HS-5 (cell line): ENCODE data around the gene KRTAP12-1.
"Not testable (repeated sequence)": the region's sequence is repeated elsewhere in the genome, so short reads cannot be mapped to it uniquely, and the experiment has no call there.

Experiments used
- DNase-seq: peaks from one replicate; pipeline ENCODE4 v3.0.0-alpha.2; 2012; ENCODE audit warnings: low read depth

KRTAP12-1 gene

GRCh38 chr21:44644878-44645277 lies 37.1 kb downstream of the KRTAP12-1 start:
- DNase-seq, result no peak

- DNase-seq, result no peak
Measured at GRCh38 chr21:44643741-44644310, 38.1 kb downstream of the KRTAP12-1 start.

- no peak for DNase-seq
Measured at GRCh38 chr21:44640761-44641160, 41.2 kb downstream of the KRTAP12-1 start.

- no peak for DNase-seq
Measured at GRCh38 chr21:44639331-44639655, 42.7 kb downstream of the KRTAP12-1 start.

DNA sequence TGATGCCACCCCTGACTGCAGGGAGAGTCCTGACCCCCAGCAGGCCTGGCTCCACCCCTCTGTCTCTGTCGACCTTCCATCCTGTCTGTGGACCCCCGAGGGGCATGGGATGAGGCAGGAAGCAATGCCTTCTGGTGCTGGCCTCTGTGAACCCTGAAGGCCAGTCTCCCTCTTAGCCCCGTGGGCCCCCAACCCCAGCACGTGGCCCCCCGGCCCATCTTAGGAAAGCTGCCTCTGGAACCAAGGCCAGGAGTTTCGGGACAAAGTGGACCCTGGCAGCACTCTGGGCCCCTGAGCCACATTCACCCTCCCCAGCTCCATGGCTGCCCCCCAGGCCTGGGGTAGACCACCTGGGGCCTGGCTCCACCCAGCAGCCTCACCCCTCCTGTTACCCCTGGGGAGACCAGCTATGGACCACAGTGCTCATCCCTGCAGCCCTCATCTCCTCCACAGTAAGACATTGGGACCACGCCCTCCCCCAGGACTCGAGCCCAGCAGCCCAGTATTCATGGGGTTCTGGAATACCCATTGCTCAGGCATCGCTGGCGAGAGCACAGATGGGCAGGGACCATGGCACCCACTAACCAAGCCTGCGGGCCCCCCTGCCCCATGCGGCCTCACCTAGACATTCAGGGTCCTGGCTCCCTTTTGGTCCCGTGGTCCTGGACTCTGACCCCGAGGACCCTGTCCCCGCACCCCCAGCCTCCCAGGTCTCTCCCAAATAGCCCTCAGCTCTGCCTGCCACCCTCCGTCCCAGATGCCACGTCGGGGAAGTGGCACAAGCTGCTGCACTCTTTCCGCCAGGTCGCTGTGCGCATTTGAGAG lies 43.2 kb downstream of the KRTAP12-1 start:
- not testable (repeated sequence) for DNase-seq

GRCh38 chr21:44637851-44638348 lies 44.1 kb downstream of the KRTAP12-1 start:
- DNase-seq, result not testable (repeated sequence)

DNA sequence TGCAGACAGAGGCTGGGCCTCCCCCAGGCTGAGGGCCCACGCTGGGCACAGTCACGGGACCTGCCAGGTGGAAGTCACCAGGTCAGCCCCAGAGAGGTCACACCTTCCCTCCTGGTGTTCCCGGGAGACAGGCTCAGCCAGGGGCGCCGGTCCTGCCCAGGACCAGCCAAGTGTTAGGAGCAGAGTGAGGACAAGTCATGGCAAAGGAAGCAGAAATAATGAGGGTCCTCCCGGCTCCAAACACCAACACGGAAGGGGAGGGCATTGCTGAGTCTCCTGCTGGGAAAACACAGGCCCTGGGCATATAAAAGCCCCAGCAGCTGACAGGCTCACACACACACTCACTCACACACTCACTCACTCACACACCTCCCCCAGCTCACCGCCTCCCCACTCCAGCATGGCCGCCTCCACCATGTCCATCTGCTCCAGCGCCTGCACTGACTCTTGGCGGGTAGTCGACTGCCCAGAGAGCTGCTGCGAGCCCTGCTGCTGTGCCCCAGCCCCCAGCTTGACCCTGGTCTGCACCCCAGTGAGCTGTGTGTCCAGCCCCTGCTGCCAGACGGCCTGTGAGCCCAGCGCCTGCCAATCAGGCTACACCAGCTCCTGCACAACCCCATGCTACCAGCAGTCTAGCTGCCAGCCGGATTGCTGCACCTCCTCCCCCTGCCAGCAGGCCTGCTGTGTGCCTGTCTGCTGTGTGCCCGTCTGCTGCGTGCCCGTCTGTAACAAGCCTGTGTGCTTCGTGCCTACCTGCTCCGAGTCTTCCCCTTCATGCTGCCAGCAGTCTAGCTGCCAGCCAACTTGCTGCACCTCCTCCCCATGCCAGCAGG lies 44.7 kb downstream of the KRTAP12-1 start, which contains the start of gene KRTAP10-10:
Gene KRTAP10-10 (plus strand): TSS at position 339 of the 833 bp plus-strand sequence. CDS start 62 bp downstream, at position 401.
- DNase-seq, result no peak

GRCh38 chr21:44636209-44637017 lies 45.5 kb downstream of the KRTAP12-1 start:
- no peak for DNase-seq

DNA sequence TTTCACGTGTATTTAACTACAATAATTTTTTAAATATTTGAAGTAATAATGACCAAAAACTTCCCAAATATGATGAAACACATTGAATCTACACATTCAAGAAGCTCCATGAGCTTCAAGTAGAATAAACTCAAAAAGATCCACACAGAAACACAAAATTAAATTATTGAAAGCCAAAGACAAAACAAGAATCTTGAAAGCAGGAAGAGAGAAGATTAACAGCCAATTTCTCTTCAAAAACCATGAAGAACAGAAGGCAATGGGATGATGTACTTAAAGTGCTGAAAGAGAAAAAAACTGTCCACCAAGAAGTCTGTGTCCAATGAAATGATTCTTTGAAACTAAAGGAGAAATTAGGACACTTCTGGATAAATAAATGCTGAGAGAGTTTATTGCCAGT lies 49.9 kb downstream of the KRTAP12-1 start:
- DNase-seq, result no peak
